Right lobe of liver (tissue), 4 donors: ENCODE data around the gene NADSYN1.

ENCODE experiments used
- CTCF ChIP-seq, 4 donors: fragments of 200-600 bp in 3 of 4; fragments of 450-650 bp in 1 of 4; IDR thresholded peaks; one replicate each; pipeline versions ENCODE4 v1.5.1 to v1.8.0; 2016 to 2022; ENCODE audit warnings: antibody characterized with exemption in 4 of 4, mild to moderate bottlenecking in 2 of 4
- POLR2A ChIP-seq: fragments of 450-650 bp; IDR thresholded peaks from one replicate; pipeline ENCODE4 v1.6.1; 2017; ENCODE audit warnings: antibody characterized with exemption, mild to moderate bottlenecking
- donor health status: DM: no; HTN: no; CAD: no.
- donor health status: DM: no; HTN: no; CAD: no.
- donor health status: DM: no; HTN: yes; CAD: no.

- TF ChIP-seq CTCF (IDR thresholded peaks at IDR 0.05) (no peak), POLR2A (no peak)
Measured at GRCh38 chr11:71499546-71499945, 46.5 kb downstream of the NADSYN1 start.
